ENCODE data around the gene TACC3. TPM values are rescaled to one million over a fixed set of nuclear protein-coding genes. Genes with fewer than 3 reads are reported as not detected.

TACC3 gene
- total RNA-seq, 5 donors from 2014 or later (not counting 1 experiment from before 2014, with no cell fraction given) = 100 to 138 (median 127) TPM

- ATAC-seq (replicated peaks in 1 of 4) = no peak
- Mint-ChIP-seq H3K36me3 (peaks cover 10% of the 10 kb centered on the region), H3K4me1 (peaks cover 50 to 66% (median 61%) of the 10 kb centered on the region in 3 donors), H3K27ac (peak overlapping the region; percentile 99 to 100), H3K4me3 (peak overlapping the region; percentile 86 to 90 (median 90)), H3K9me3 (no peaks in the 10 kb centered on the region), H3K27me3 (no peaks in the 10 kb centered on the region)
- CTCF ChIA-PET = interaction anchor here in 1 of 2 donors (0.5 to 6.1 kb wide), 6 partner anchors 10 to 29 kb away, joined by 3 to 75 read pairs (median 5); partner anchors contain the start of gene SLBP
- DNase-seq = no peak
- Histone ChIP-seq H3K4me1 (ENCODE audit: control insufficient read depth in 1 of 2, extremely low read depth in 1 of 2, insufficient read depth in 2 of 2, low read length in 2 of 2) (peaks cover 24 to 77% of the 10 kb centered on the region in 2 experiments), H3K27me3 (replicated peaks in 1 of 2; ENCODE audit: control insufficient read depth in 2 of 2, extremely low read depth in 1 of 2, insufficient read depth in 2 of 2, low read length in 1 of 2) (no peaks in the 10 kb centered on the region), H3K9me3 (no peaks in the 10 kb centered on the region), H3K27ac (ENCODE audit: low read length) (peak overlapping the region; percentile 95), H3K36me3 (ENCODE audit: control insufficient read depth in 2 of 2, extremely low read depth in 1 of 2, insufficient read depth in 1 of 2, low read length in 1 of 2) (peaks cover 7 to 25% of the 10 kb centered on the region in 2 donors), H3K4me3 (ENCODE audit: control insufficient read depth in 1 of 2, extremely low read depth in 1 of 2, low read length in 1 of 2) (peak overlapping the region; percentile 36 to 62)
- POLR2A ChIA-PET = interaction anchor here (0.6 to 1.9 kb wide), 4 partner anchors 10 to 154 kb away, joined by 3 to 6 read pairs (median 5); partner anchors contain the start of gene SLBP (in 1 of the 2)
- WGBS (ENCODE audit: insufficient coverage) = 3% methylated on average over 50 of the region's 61 CpGs
These were observed 587 bp downstream of the TACC3 start for GRCh38 chr4:1721666-1722550.

GRCh38 chr4:1722551-1723118 is 1.3 kb downstream of the TACC3 start:
- DNase-seq (no peak), ATAC-seq (replicated peaks in 1 of 4) (peak in 1 of 4 experiments; percentile 0)
- Mint-ChIP-seq H3K36me3 (peaks cover 11% of the 10 kb centered on the region), H3K27ac (peak overlapping the region; percentile 99 to 100), H3K4me3 (peak overlapping the region; percentile 86 to 90 (median 90)), H3K27me3 (no peaks in the 10 kb centered on the region), H3K4me1 (peaks cover 56 to 73% (median 67%) of the 10 kb centered on the region in 3 donors), H3K9me3 (no peaks in the 10 kb centered on the region)
- peak overlapping the region; percentile 36 to 62 for H3K4me3 ChIP-seq (ENCODE audit: control insufficient read depth in 1 of 2, extremely low read depth in 1 of 2, low read length in 1 of 2)
- H3K27me3 ChIP-seq (replicated peaks in 1 of 2; ENCODE audit: control insufficient read depth in 2 of 2, extremely low read depth in 1 of 2, insufficient read depth in 2 of 2, low read length in 1 of 2) = no peaks in the 10 kb centered on the region
- WGBS (ENCODE audit: insufficient coverage) = 17% methylated on average over 12 of the region's 18 CpGs
- ChIA-PET POLR2A (interaction anchor here in 1 of 2 donors (1.9 kb wide), 1 partner anchor 10 kb away, joined by 6 read pairs; the partner anchor contains the start of gene SLBP), CTCF (interaction anchor here in 1 of 2 donors (0.5 to 6.1 kb wide), 3 partner anchors 10 to 29 kb away, joined by 3 to 75 read pairs (median 5); partner anchors contain the start of gene SLBP)
- H3K9me3 ChIP-seq = no peaks in the 10 kb centered on the region
- peaks cover 24 to 78% of the 10 kb centered on the region in 2 experiments for H3K4me1 ChIP-seq (ENCODE audit: control insufficient read depth in 1 of 2, extremely low read depth in 1 of 2, insufficient read depth in 2 of 2, low read length in 2 of 2)
- H3K27ac ChIP-seq (ENCODE audit: low read length) = peak overlapping the region; percentile 95
- peaks cover 5 to 26% of the 10 kb centered on the region in 2 donors for H3K36me3 ChIP-seq (ENCODE audit: control insufficient read depth in 2 of 2, extremely low read depth in 1 of 2, insufficient read depth in 1 of 2, low read length in 1 of 2)

GRCh38 chr4:1723131-1723801 is 1.9 kb downstream of the TACC3 start:
- Mint-ChIP-seq H3K9me3 (no peaks in the 10 kb centered on the region), H3K4me3 (peak overlapping the region; percentile 86 to 90 (median 90)), H3K27me3 (no peaks in the 10 kb centered on the region), H3K4me1 (peaks cover 62 to 74% (median 68%) of the 10 kb centered on the region in 3 donors), H3K27ac (peak overlapping the region; percentile 99 to 100), H3K36me3 (peaks cover 13% of the 10 kb centered on the region)
- 21% methylated on average over 9 of the region's 12 CpGs for WGBS (ENCODE audit: insufficient coverage)
- Histone ChIP-seq H3K4me1 (ENCODE audit: control insufficient read depth in 1 of 2, extremely low read depth in 1 of 2, insufficient read depth in 2 of 2, low read length in 2 of 2) (peaks cover 24 to 80% of the 10 kb centered on the region in 2 experiments), H3K9me3 (no peaks in the 10 kb centered on the region), H3K27me3 (replicated peaks in 1 of 2; ENCODE audit: control insufficient read depth in 2 of 2, extremely low read depth in 1 of 2, insufficient read depth in 2 of 2, low read length in 1 of 2) (no peaks in the 10 kb centered on the region), H3K36me3 (ENCODE audit: control insufficient read depth in 2 of 2, extremely low read depth in 1 of 2, insufficient read depth in 1 of 2, low read length in 1 of 2) (peaks cover 10 to 28% of the 10 kb centered on the region in 2 donors), H3K27ac (ENCODE audit: low read length) (peak overlapping the region; percentile 95), H3K4me3 (ENCODE audit: control insufficient read depth in 1 of 2, extremely low read depth in 1 of 2, low read length in 1 of 2) (peak overlapping the region; percentile 46 to 62)
- POLR2A ChIA-PET = interaction anchor here (0.6 to 1.9 kb wide), 2 partner anchors 11 to 22 kb away, joined by 5 to 6 read pairs; partner anchors contain the start of gene SLBP (in 1 of the 2)
- DNase-seq (peak in 33 of 35 experiments; percentile 22 to 78 (median 44)), ATAC-seq (replicated peaks in 1 of 4) (peak; percentile 5 to 11 (median 8))
- CTCF ChIA-PET = interaction anchor here (1.5 to 6.1 kb wide), 3 partner anchors 11 to 30 kb away, joined by 5 to 75 read pairs (median 28); partner anchors contain the start of gene SLBP (in 1 of the 2)

- 90% methylated on average over 8 of the region's 10 CpGs for WGBS (ENCODE audit: insufficient coverage)
- no peak overlapping the region for H3K27ac ChIP-seq (ENCODE audit: low read length)
- POLR2A ChIA-PET = no interaction called here
These were observed 4.2 kb downstream of the TACC3 start for GRCh38 chr4:1725521-1725920.

GRCh38 chr4:1726146-1726934 is 5.0 kb downstream of the TACC3 start:
- WGBS (ENCODE audit: insufficient coverage) = 65% methylated on average over 12 of the region's 17 CpGs
- Histone ChIP-seq H3K27me3 (replicated peaks in 1 of 2; ENCODE audit: control insufficient read depth in 2 of 2, extremely low read depth in 1 of 2, insufficient read depth in 2 of 2, low read length in 1 of 2) (no peaks in the 10 kb centered on the region), H3K4me1 (ENCODE audit: control insufficient read depth in 1 of 2, extremely low read depth in 1 of 2, insufficient read depth in 2 of 2, low read length in 2 of 2) (peaks cover 20 to 93% of the 10 kb centered on the region in 2 experiments), H3K4me3 (ENCODE audit: control insufficient read depth in 1 of 2, extremely low read depth in 1 of 2, low read length in 1 of 2) (no peak overlapping the region), H3K36me3 (ENCODE audit: control insufficient read depth in 2 of 2, extremely low read depth in 1 of 2, insufficient read depth in 1 of 2, low read length in 1 of 2) (peaks cover 17 to 49% of the 10 kb centered on the region in 2 donors), H3K9me3 (no peaks in the 10 kb centered on the region), H3K27ac (ENCODE audit: low read length) (no peak overlapping the region)
- no peaks in the 10 kb centered on the region for H3K27me3 Mint-ChIP-seq
- ChIA-PET CTCF (interaction anchor here (0.5 to 6.1 kb wide), 7 partner anchors 20 to 183 kb away, joined by 3 to 75 read pairs (median 4); no protein-coding TSS in a partner anchor), POLR2A (no interaction called here)
- peak overlapping the region; percentile 43 to 86 (median 50) for H3K4me3 Mint-ChIP-seq
- no peaks in the 10 kb centered on the region for H3K9me3 Mint-ChIP-seq
- H3K36me3 Mint-ChIP-seq = peaks cover 27% of the 10 kb centered on the region
- ATAC-seq (replicated peaks in 1 of 4) (peak; percentile 36 to 44 (median 38)), DNase-seq (peak; percentile 67 to 93 (median 86))
- peak overlapping the region; percentile 66 to 71 for H3K27ac Mint-ChIP-seq
- H3K4me1 Mint-ChIP-seq = peaks cover 65 to 77% (median 71%) of the 10 kb centered on the region in 3 donors

More at GRCh38 chr4:1725521-1725920, 4.2 kb downstream of the TACC3 start:
- Histone ChIP-seq H3K36me3 (ENCODE audit: control insufficient read depth in 2 of 2, extremely low read depth in 1 of 2, insufficient read depth in 1 of 2, low read length in 1 of 2) (peaks cover 13 to 41% of the 10 kb centered on the region in 2 donors), H3K4me1 (ENCODE audit: control insufficient read depth in 1 of 2, extremely low read depth in 1 of 2, insufficient read depth in 2 of 2, low read length in 2 of 2) (peaks cover 20 to 86% of the 10 kb centered on the region in 2 experiments), H3K9me3 (no peaks in the 10 kb centered on the region), H3K27me3 (replicated peaks in 1 of 2; ENCODE audit: control insufficient read depth in 2 of 2, extremely low read depth in 1 of 2, insufficient read depth in 2 of 2, low read length in 1 of 2) (no peaks in the 10 kb centered on the region), H3K4me3 (ENCODE audit: control insufficient read depth in 1 of 2, extremely low read depth in 1 of 2, low read length in 1 of 2) (no peak overlapping the region)
- Mint-ChIP-seq H3K36me3 (peaks cover 23% of the 10 kb centered on the region), H3K4me3 (peak overlapping the region; percentile 65 to 90 (median 86)), H3K27ac (peak overlapping the region; percentile 82 to 99), H3K4me1 (peaks cover 65 to 73% (median 67%) of the 10 kb centered on the region in 3 donors), H3K9me3 (no peaks in the 10 kb centered on the region), H3K27me3 (no peaks in the 10 kb centered on the region)
- CTCF ChIA-PET = interaction anchor here (0.5 to 6.1 kb wide), 6 partner anchors 16 to 184 kb away, joined by 3 to 75 read pairs (median 7); no protein-coding TSS in a partner anchor
- ATAC-seq (replicated peaks in 1 of 4) (no peak), DNase-seq (no peak)
